Measurements from ENCODE around the gene EEIG1. TPM values are rescaled to one million over a fixed set of nuclear protein-coding genes. Genes with fewer than 3 reads are reported as not detected.
"Not testable (repeated sequence)": the region's sequence is repeated elsewhere in the genome, so short reads cannot be mapped to it uniquely, and the experiment has no call there.

EEIG1 gene
- polyA plus RNA-seq (2013, experiment 1 of 4): 24.3 TPM
- 21.6 TPM for polyA plus RNA-seq (2013, experiment 2 of 4)
- 16.7 TPM for polyA plus RNA-seq (2013, experiment 3 of 4)
- 19.1 TPM for polyA plus RNA-seq (2013, experiment 4 of 4)

DNA sequence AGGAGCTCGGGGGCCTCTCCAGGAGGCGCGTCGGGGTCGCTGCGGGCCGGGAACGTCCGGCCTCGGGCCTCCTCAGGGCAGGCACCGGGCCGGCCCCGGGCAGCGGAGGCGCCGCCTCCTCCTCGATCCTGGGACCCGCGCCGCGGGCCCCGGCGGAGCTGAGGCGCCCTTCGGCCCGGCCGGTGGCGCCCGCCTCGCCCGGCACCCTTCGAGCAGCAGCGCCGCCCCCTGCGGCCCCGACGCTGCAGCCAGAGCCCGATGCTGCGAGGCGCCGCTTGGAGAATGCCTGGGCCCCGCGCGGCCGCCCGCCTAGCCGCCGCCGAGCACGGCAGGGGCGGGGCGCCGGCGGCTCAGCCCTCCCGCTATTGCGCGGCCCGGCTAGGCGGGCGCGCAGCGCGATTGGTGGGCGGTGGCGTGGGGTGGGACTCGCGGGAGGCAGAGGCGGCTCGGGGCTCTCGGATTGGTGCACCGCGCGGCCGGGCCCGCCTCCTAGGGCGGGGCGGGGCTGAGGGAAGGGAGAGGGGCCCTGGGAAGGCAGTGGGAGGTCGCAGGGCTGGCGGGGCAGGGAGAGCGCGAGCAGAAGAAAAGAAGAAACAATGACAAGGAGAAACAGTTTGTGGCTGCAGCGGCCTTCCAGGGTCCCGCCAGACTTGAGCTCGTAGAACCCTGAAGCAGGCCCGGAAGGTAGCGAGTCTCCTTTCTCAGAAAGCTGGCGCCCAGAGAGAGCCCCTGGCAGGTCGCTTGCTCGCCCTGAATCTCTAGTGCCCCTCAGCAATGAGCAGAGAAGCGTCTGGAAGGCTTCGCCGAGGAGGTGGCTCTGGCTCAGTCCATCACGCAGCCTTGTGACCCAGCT lies at the start of gene EEIG1:
EEIG1 (minus strand) TSS at position 284 of the 853 bp plus-strand sequence. CDS start 852 bp downstream, outside the sequence.
- 2% methylated on average over 93 of the region's 93 CpGs for WGBS, 2 experiments

DNA sequence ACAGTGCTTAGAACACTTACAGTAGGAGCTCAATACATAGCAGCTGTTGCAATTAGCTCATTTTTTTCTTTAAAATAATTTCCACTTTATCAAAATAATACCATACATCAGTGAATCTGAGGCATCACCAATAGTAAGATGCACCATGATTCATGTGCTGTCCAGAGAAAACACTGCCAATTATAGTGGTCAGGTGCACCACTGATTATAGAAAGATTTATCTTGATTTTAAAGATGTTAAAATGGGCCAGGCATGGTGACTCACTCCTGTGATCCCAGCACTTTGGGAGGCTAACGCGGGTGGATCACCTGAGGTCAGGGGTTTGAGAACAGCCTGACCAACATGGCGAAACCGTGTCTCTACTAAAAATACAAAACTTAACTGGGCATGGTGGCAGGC lies 46.9 kb upstream of the EEIG1 start:
- WGBS, 2 experiments: 93 to 95% methylated on average over 4 of the region's 4 CpGs
- Histone ChIP-seq H3K27me3 (ENCODE audit: control insufficient read depth, insufficient read depth, low read length, poor library complexity, severe bottlenecking) (no peaks in the 10 kb centered on the region), H3K4me1 (ENCODE audit: control insufficient read depth, insufficient read depth, low read length) (no peaks in the 10 kb centered on the region), H3K4me3 (ENCODE audit: insufficient read depth, low read depth, low read length) (no peak overlapping the region), H3K9me3 (ENCODE audit: control insufficient read depth, low read length) (no peaks in the 10 kb centered on the region), H3K36me3 (ENCODE audit: control insufficient read depth, insufficient read depth, low read length) (no peaks in the 10 kb centered on the region), H3K27ac (ENCODE audit: insufficient read depth, low read depth, low read length, poor library complexity, severe bottlenecking) (no peak overlapping the region)

More for the DNA sequence above, at the start of gene EEIG1:
- peak within 1 kb of the TSS; percentile 94 for H3K27ac ChIP-seq (ENCODE audit: insufficient read depth, low read depth, low read length, poor library complexity, severe bottlenecking)
- H3K4me1 ChIP-seq (ENCODE audit: control insufficient read depth, insufficient read depth, low read length): peaks cover 27% of the 10 kb centered on the region
- H3K4me3 ChIP-seq (ENCODE audit: insufficient read depth, low read depth, low read length): peak within 1 kb of the TSS; percentile 84
- H3K9me3 ChIP-seq (ENCODE audit: control insufficient read depth, low read length): no peaks in the 10 kb centered on the region
- no peaks in the 10 kb centered on the region for H3K27me3 ChIP-seq (ENCODE audit: control insufficient read depth, insufficient read depth, low read length, poor library complexity, severe bottlenecking)
- no peaks in the 10 kb centered on the region for H3K36me3 ChIP-seq (ENCODE audit: control insufficient read depth, insufficient read depth, low read length)

DNA sequence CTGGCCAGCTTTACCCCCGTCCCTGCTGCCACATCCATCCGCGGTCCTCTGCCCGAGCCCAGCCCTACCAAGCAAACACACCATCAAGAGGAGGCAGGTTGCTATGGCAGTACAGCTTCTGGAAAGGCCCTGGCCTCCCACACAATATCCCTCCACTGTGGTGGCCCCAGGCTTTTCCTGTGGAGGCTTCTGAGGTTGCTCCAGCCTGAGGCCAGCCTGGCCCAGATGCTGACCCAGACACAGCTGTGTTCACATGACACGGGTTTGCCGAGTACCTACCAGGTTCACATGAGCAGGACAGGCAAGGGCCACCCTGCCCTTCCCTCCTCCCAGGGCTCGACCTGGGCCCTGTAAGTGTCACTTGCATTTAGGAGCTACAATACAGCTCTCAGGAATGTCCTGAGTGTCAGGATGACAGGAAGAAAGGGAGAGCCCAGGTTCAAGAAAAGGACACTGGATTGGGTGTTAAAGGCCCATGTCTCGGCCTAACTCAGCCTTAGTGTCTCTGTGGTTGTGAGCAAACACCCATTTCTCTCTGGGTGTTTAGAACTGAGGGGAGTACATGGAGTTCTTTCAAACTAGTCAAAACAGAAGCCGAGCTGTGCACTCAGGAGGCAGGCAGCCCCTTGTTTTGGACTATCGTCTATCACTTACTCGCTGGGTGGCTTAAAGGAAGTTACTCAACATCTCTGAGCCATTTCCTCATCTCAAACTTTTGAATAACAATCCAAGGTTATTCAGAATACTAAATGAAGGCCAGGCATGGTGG lies 46.2 kb upstream of the EEIG1 start:
- Histone ChIP-seq H3K27ac (ENCODE audit: insufficient read depth, low read depth, low read length, poor library complexity, severe bottlenecking) (no peak overlapping the region), H3K36me3 (ENCODE audit: control insufficient read depth, insufficient read depth, low read length) (no peaks in the 10 kb centered on the region), H3K4me3 (ENCODE audit: insufficient read depth, low read depth, low read length) (no peak overlapping the region), H3K4me1 (ENCODE audit: control insufficient read depth, insufficient read depth, low read length) (no peaks in the 10 kb centered on the region), H3K27me3 (ENCODE audit: control insufficient read depth, insufficient read depth, low read length, poor library complexity, severe bottlenecking) (no peaks in the 10 kb centered on the region), H3K9me3 (ENCODE audit: control insufficient read depth, low read length) (no peaks in the 10 kb centered on the region)
- WGBS, 2 experiments: 87% methylated on average over 11 of the region's 11 CpGs

DNA sequence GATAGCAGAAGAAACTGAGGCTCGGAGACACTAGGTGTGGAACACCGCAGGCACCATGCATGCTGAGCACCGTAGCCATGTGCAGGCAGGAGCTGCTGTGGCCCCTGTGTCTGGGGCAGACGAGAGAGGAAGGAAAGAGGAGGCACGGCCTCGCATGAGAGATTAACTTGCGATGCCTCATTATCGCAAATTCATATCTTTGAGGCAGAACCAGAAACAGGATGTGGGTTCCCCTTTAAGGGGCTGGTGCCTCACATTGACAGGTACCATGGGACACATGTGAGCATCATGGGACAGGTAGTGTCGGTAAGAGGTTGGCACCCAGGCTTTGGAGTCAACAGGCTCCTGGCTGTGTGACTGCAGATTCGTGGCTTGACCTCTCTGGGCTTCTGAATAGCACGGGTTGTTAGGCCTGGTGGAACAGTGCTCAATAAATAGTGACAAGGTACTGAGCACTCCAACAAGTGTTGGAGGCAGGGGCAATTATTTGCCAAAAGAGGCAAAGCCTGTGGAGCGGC lies 45.5 kb upstream of the EEIG1 start:
- 94% methylated on average over 12 of the region's 12 CpGs for WGBS, 2 experiments
- H3K9me3 ChIP-seq (ENCODE audit: control insufficient read depth, low read length): no peaks in the 10 kb centered on the region
- no peaks in the 10 kb centered on the region for H3K27me3 ChIP-seq (ENCODE audit: control insufficient read depth, insufficient read depth, low read length, poor library complexity, severe bottlenecking)
- H3K36me3 ChIP-seq (ENCODE audit: control insufficient read depth, insufficient read depth, low read length): no peaks in the 10 kb centered on the region
- H3K4me3 ChIP-seq (ENCODE audit: insufficient read depth, low read depth, low read length): no peak overlapping the region
- no peak overlapping the region for H3K27ac ChIP-seq (ENCODE audit: insufficient read depth, low read depth, low read length, poor library complexity, severe bottlenecking)
- H3K4me1 ChIP-seq (ENCODE audit: control insufficient read depth, insufficient read depth, low read length): no peaks in the 10 kb centered on the region

DNA sequence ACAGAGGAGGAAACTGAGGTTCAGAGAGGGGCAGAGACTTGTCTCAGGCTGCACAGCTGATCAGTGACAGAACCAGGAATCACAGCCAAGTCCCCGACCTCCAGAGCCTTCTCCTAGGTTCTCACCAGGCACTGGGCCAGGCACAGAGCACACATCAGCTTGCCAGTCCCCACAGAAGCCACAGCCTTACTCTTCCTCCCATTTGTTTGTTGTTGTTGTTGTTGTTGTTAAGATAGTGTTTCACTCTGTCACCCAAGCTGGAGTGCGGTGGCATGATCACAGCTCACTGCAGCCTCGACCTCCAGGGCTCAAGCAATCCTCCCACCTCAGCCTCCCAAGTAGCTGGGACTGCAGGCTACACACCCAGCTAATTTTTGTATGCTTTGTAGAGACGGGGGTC lies 44.9 kb upstream of the EEIG1 start:
- H3K27me3 ChIP-seq (ENCODE audit: control insufficient read depth, insufficient read depth, low read length, poor library complexity, severe bottlenecking): no peaks in the 10 kb centered on the region
- WGBS, 2 experiments: 73 to 78% methylated on average over 4 of the region's 4 CpGs
- H3K27ac ChIP-seq (ENCODE audit: insufficient read depth, low read depth, low read length, poor library complexity, severe bottlenecking): no peak overlapping the region
- H3K4me1 ChIP-seq (ENCODE audit: control insufficient read depth, insufficient read depth, low read length): no peaks in the 10 kb centered on the region
- no peaks in the 10 kb centered on the region for H3K36me3 ChIP-seq (ENCODE audit: control insufficient read depth, insufficient read depth, low read length)
- H3K4me3 ChIP-seq (ENCODE audit: insufficient read depth, low read depth, low read length): no peak overlapping the region
- H3K9me3 ChIP-seq (ENCODE audit: control insufficient read depth, low read length): no peaks in the 10 kb centered on the region

GRCh38 chr9:128024761-128025308 lies 44.0 kb upstream of the EEIG1 start:
- Histone ChIP-seq H3K36me3 (ENCODE audit: control insufficient read depth, insufficient read depth, low read length) (no peaks in the 10 kb centered on the region), H3K9me3 (ENCODE audit: control insufficient read depth, low read length) (no peaks in the 10 kb centered on the region), H3K4me1 (ENCODE audit: control insufficient read depth, insufficient read depth, low read length) (no peaks in the 10 kb centered on the region), H3K27me3 (ENCODE audit: control insufficient read depth, insufficient read depth, low read length, poor library complexity, severe bottlenecking) (no peaks in the 10 kb centered on the region), H3K27ac (ENCODE audit: insufficient read depth, low read depth, low read length, poor library complexity, severe bottlenecking) (no peak overlapping the region), H3K4me3 (ENCODE audit: insufficient read depth, low read depth, low read length) (no peak overlapping the region)
- 90 to 94% methylated on average over 4 of the region's 5 CpGs for WGBS, 2 experiments

- not testable (repeated sequence) for H3K27me3 ChIP-seq (ENCODE audit: control insufficient read depth, insufficient read depth, low read length, poor library complexity, severe bottlenecking); H3K36me3 ChIP-seq (ENCODE audit: control insufficient read depth, insufficient read depth, low read length); H3K27ac ChIP-seq (ENCODE audit: insufficient read depth, low read depth, low read length, poor library complexity, severe bottlenecking); H3K9me3 ChIP-seq (ENCODE audit: control insufficient read depth, low read length); H3K4me3 ChIP-seq (ENCODE audit: insufficient read depth, low read depth, low read length); H3K4me1 ChIP-seq (ENCODE audit: control insufficient read depth, insufficient read depth, low read length)
- 90 to 94% methylated on average over 12 of the region's 12 CpGs for WGBS, 2 experiments
These were observed 42.9 kb upstream of the EEIG1 start for GRCh38 chr9:128023671-128024070.

- no peaks in the 10 kb centered on the region for H3K27me3 ChIP-seq (ENCODE audit: control insufficient read depth, insufficient read depth, low read length, poor library complexity, severe bottlenecking)
- no peaks in the 10 kb centered on the region for H3K36me3 ChIP-seq (ENCODE audit: control insufficient read depth, insufficient read depth, low read length)
- H3K4me3 ChIP-seq (ENCODE audit: insufficient read depth, low read depth, low read length): no peak overlapping the region
- H3K9me3 ChIP-seq (ENCODE audit: control insufficient read depth, low read length): no peaks in the 10 kb centered on the region
- no peaks in the 10 kb centered on the region for H3K4me1 ChIP-seq (ENCODE audit: control insufficient read depth, insufficient read depth, low read length)
- no peak overlapping the region for H3K27ac ChIP-seq (ENCODE audit: insufficient read depth, low read depth, low read length, poor library complexity, severe bottlenecking)
- 79 to 88% methylated on average over 1 to 2 of the region's 2 CpGs for WGBS, 2 experiments
These were observed 42.1 kb upstream of the EEIG1 start for GRCh38 chr9:128022886-128023285.

DNA sequence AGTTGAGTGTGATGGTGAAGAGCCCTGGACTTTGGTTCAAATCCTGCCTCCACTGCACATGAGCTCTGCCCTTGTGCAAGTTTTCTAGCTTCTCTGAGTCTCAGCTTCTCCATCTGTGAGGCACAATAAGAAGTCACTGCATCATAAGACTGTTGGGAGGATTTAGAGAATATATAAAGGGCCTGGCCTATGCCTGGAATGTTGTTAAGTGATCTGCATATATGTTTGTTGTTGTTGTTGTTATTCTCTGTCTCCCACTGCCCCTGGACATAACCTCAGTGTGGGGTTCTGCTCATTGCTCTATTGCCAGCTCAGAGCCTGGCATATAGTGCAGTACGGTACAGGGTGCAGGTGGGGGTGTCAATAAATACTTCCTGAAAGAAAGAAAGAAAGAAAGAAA lies 40.3 kb upstream of the EEIG1 start:
- Histone ChIP-seq H3K9me3 (ENCODE audit: control insufficient read depth, low read length) (no peaks in the 10 kb centered on the region), H3K36me3 (ENCODE audit: control insufficient read depth, insufficient read depth, low read length) (no peaks in the 10 kb centered on the region), H3K4me1 (ENCODE audit: control insufficient read depth, insufficient read depth, low read length) (no peaks in the 10 kb centered on the region), H3K27ac (ENCODE audit: insufficient read depth, low read depth, low read length, poor library complexity, severe bottlenecking) (no peak overlapping the region), H3K27me3 (ENCODE audit: control insufficient read depth, insufficient read depth, low read length, poor library complexity, severe bottlenecking) (no peaks in the 10 kb centered on the region), H3K4me3 (ENCODE audit: insufficient read depth, low read depth, low read length) (no peak overlapping the region)
- WGBS, 2 experiments: 37 to 45% methylated on average over 1 of the region's 1 CpG

DNA sequence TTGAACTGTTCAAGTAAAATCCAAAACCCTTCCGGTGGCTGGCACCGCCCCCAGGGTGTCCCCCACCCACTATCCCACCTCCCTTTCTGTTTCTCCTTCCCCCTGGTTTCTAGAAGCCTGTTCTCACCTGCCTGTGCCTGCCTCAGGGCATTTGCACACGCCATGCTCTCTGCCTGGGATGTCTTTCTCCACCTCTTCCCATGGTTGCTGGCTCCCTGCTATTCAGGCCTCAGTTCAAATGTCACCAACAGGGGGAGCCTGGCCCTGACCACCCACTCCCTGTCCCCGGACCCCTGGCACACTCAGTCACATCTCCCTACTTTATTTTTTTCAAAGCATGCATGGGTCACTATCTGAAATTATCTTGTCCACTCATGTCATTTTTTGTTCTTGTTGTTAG lies 39.9 kb upstream of the EEIG1 start:
- Histone ChIP-seq H3K9me3 (ENCODE audit: control insufficient read depth, low read length) (no peaks in the 10 kb centered on the region), H3K27ac (ENCODE audit: insufficient read depth, low read depth, low read length, poor library complexity, severe bottlenecking) (no peak overlapping the region), H3K4me3 (ENCODE audit: insufficient read depth, low read depth, low read length) (no peak overlapping the region), H3K27me3 (ENCODE audit: control insufficient read depth, insufficient read depth, low read length, poor library complexity, severe bottlenecking) (no peaks in the 10 kb centered on the region), H3K4me1 (ENCODE audit: control insufficient read depth, insufficient read depth, low read length) (no peaks in the 10 kb centered on the region), H3K36me3 (ENCODE audit: control insufficient read depth, insufficient read depth, low read length) (no peaks in the 10 kb centered on the region)
- WGBS, 2 experiments: 89 to 91% methylated on average over 4 of the region's 4 CpGs
